Pancreas (tissue), 10 donors: ENCODE data around the gene MTUS2. TPM values are rescaled to one million over a fixed set of nuclear protein-coding genes. Genes with fewer than 3 reads are reported as not detected.

ENCODE experiments used
- ATAC-seq, 4 donors: fragments of 200-7000 bp; cut with Tn5 transposase; one replicate each; pipeline versions ENCODE4 v1.8.0 to v1.9.1; 2020; ENCODE audit warnings: mild to moderate bottlenecking in 4 of 4, moderate library complexity in 4 of 4
- DNase-seq, 6 donors: peaks; one replicate each; pipeline ENCODE4 v3.0.0-alpha.2; 2020
- FAIRE-seq: peaks from 2 replicates; lab custom pipeline; 2012; peaks lifted over from hg19 to GRCh38; lab: Jason Lieb, UNC
- H3K27ac ChIP-seq, 4 donors: fragments of 200-600 bp; sonication (generic); 1 replicate in 3 of 4; 2 replicates in 1 of 4; pipeline versions ENCODE4 v1.5.0 to v1.8.0; 2020
- H3K27me3 ChIP-seq, 4 donors: fragments of 200-600 bp; one replicate each; pipeline ENCODE4 v1.8.0; 2021
- H3K36me3 ChIP-seq, 3 donors: fragments of 200-600 bp; sonication (generic) in 1 of 3; one replicate each; pipeline versions ENCODE4 v1.5.0 to v1.8.0; 2020 to 2021
- H3K4me1 ChIP-seq, 3 donors: fragments of 200-600 bp; one replicate each; pipeline ENCODE4 v1.8.0; 2021
- H3K4me3 ChIP-seq, 4 donors: fragments of 200-600 bp; sonication (generic) in 2 of 4; one replicate each; pipeline versions ENCODE4 v1.5.0 to v1.8.0; 2020 to 2021
- H3K9me3 ChIP-seq, 4 donors: fragments of 200-600 bp; one replicate each; pipeline ENCODE4 v1.8.0; 2021
- CTCF ChIP-seq, 4 donors: fragments of 200-600 bp; sonication (generic) in 3 of 4; IDR thresholded peaks; one replicate each; pipeline versions ENCODE4 v1.5.0 to v1.8.0; 2021; ENCODE audit warnings: antibody characterized with exemption in 4 of 4
- whole genome bisulfite sequencing, 2 donors: extraction: QIAGEN DNeasy Blood & Tissue Kit; methylation state at CpG; one replicate each; pipeline ENCODE4 v1.1.7; 2013; 5-methylcytosine and 5-hydroxymethylcytosine counted together
- intact Hi-C, 3 donors: fragments of 100-400 bp; cut with DNase I; formaldehyde crosslinking; loops; one replicate each; pipeline versions ENCODE4 v1.11.1 to v1.14.2; 2022
- polyA plus RNA-seq, 2 donors: library from polyadenylated mRNA; stranded (reverse); fragments of 200-250 nt; gene quantifications; one replicate each; pipeline ENCODE4 v1.2.3, GENCODE V29; 2013
- total RNA-seq, 6 donors: library from RNA; stranded (reverse); fragmentation: NEBNext Ultra II Directional in 4 of 6; extraction: Animal tissue kit (Norgen Biotek cat#: 25700) in 4 of 6; gene quantifications; one replicate each; pipeline versions ENCODE4 v1.2.1 to v1.2.4, GENCODE V29; 2021 to 2023
- donor health status: healthy with polysubstance abuse.
- donor health status: DM: no; HTN: no; CAD: no; lungs with moderate emphysema.
- donor health status: DM: no; HTN: no; CAD: no.
- donor health status: control.
- donor health status: control.
- donor health status: Bipolar disorder and iron deficiency.
- donor health status: DM: yes; HTN: yes; CAD: no.
- donor health status: DM: no; HTN: no; CAD: no.
- donor health status: DM: no; HTN: no; CAD: no.
- donor health status: DM: yes; HTN: yes; CAD: no.

Gene MTUS2
- total and polyA plus RNA-seq, 8 donors, result 2.2 to 9.0 (median 4.8) TPM

GRCh38 chr13:29436291-29436690, 616.2 kb downstream of the MTUS2 start:
- no peak for TF ChIP-seq CTCF (IDR thresholded peaks at IDR 0.05)
- WGBS, 2 donors, result 72 to 82% methylated on average over 1 of the region's 1 CpG
- FAIRE-seq, result no peak
- no peak for DNase-seq
- Histone ChIP-seq H3K4me1 (no peaks in the 10 kb centered on the region), H3K27ac (no peak overlapping the region), H3K36me3 (no peaks in the 10 kb centered on the region), H3K4me3 (no peak overlapping the region), H3K27me3 (no peaks in the 10 kb centered on the region), H3K9me3 (no peaks in the 10 kb centered on the region)
- ATAC-seq, result peak in 3 of 4 donors; percentile 16 to 64 (median 19)
- intact Hi-C loops, result no loop called here

GRCh38 chr13:29436721-29437280, 616.7 kb downstream of the MTUS2 start:
- H3K36me3 ChIP-seq, result no peaks in the 10 kb centered on the region
- intact Hi-C loops, result no loop called here
- no peaks in the 10 kb centered on the region for H3K27me3 ChIP-seq
- no peaks in the 10 kb centered on the region for H3K4me1 ChIP-seq
- H3K9me3 ChIP-seq, result no peaks in the 10 kb centered on the region
- no peak for TF ChIP-seq CTCF (IDR thresholded peaks at IDR 0.05)
- WGBS, 2 donors, result 89% methylated on average over 3 of the region's 3 CpGs
- H3K4me3 ChIP-seq, result no peak overlapping the region
- no peak for ATAC-seq
- DNase-seq, result no peak
- FAIRE-seq, result no peak
- H3K27ac ChIP-seq, result no peak overlapping the region

GRCh38 chr13:29438769-29439168, 618.6 kb downstream of the MTUS2 start:
- TF ChIP-seq CTCF (IDR thresholded peaks at IDR 0.05), result no peak
- Histone ChIP-seq H3K36me3 (no peaks in the 10 kb centered on the region), H3K27me3 (no peaks in the 10 kb centered on the region), H3K27ac (no peak overlapping the region), H3K4me1 (no peaks in the 10 kb centered on the region), H3K4me3 (no peak overlapping the region), H3K9me3 (no peaks in the 10 kb centered on the region)
- no peak for ATAC-seq
- WGBS, 2 donors, result 58 to 64% methylated on average over 8 of the region's 8 CpGs
- intact Hi-C loops, result no loop called here
- DNase-seq, result no peak
- FAIRE-seq, result no peak

- H3K4me3 ChIP-seq, result no peak overlapping the region
- no peaks in the 10 kb centered on the region for H3K27me3 ChIP-seq
- DNase-seq (no peak), ATAC-seq (no peak), FAIRE-seq (no peak)
- H3K27ac ChIP-seq, result no peak overlapping the region
- no peaks in the 10 kb centered on the region for H3K36me3 ChIP-seq
- no peak for TF ChIP-seq CTCF (IDR thresholded peaks at IDR 0.05)
- no peaks in the 10 kb centered on the region for H3K4me1 ChIP-seq
- 42 to 48% methylated on average over 10 of the region's 10 CpGs for WGBS, 2 donors
- intact Hi-C loops, result no loop called here
- H3K9me3 ChIP-seq, result no peaks in the 10 kb centered on the region
These were observed 619.7 kb downstream of the MTUS2 start for GRCh38 chr13:29439601-29440388.

GRCh38 chr13:29441306-29441705, 621.2 kb downstream of the MTUS2 start:
- Histone ChIP-seq H3K27me3 (no peaks in the 10 kb centered on the region), H3K9me3 (no peaks in the 10 kb centered on the region), H3K27ac (no peak overlapping the region), H3K4me1 (no peaks in the 10 kb centered on the region), H3K4me3 (no peak overlapping the region), H3K36me3 (no peaks in the 10 kb centered on the region)
- DNase-seq (no peak), ATAC-seq (no peak), FAIRE-seq (no peak)
- intact Hi-C loops, result no loop called here
- no peak for TF ChIP-seq CTCF (IDR thresholded peaks at IDR 0.05)
- 67 to 82% methylated on average over 5 of the region's 5 CpGs for WGBS, 2 donors
